GM21786 (cell line): ENCODE data around the gene LIMCH1.
"Not testable (repeated sequence)": the region's sequence is repeated elsewhere in the genome, so short reads cannot be mapped to it uniquely, and the experiment has no call there.

ENCODE experiments used
- ATAC-seq: cut with Tn5 transposase; IDR thresholded peaks from one replicate; pipeline ENCODE4 v1.9.1; 2021; ENCODE audit not compliant: unreplicated experiment

Gene LIMCH1

GRCh38 chr4:41715155-41715554, 177.2 kb downstream of the LIMCH1 start:
- no peak for ATAC-seq

GRCh38 chr4:41718907-41719306, 180.9 kb downstream of the LIMCH1 start:
- ATAC-seq, result no peak

DNA sequence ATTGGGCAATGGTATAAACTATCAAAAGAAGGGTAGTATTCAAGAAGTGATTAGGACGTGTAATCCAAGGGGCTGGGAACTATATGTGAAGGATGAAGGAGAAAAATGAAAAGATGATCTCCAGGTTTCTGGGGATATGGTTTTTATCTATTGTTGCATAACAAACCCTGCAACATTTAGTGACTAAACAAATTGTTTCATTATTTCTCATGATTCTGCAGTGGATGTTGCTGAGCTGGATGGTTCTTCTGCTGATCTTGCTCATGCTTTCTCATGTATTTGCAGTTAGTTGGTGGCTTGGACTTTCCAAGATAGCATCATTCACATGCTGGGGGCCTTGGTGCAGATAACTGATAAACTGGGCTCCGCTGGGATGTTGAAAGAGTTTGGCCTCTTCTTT, 181.5 kb downstream of the LIMCH1 start:
- no peak for ATAC-seq

DNA sequence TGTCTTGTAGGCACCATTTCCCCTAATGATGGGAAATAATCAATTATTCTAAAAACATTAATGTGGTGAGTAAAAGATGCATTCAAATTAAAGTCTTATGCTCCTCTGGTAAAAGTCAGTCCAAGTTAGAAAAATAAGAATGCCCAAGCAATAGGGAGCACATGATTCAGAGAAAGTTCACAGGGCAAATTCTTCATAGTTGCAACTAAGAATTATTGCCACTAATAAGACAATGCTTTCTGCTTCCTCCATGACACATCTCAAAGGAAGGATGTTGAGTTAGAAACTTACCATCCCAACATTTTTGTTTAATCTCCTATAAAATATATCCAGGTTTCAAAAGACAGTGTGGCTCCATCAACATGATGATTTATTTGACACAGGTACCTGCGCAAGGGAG, 184.2 kb downstream of the LIMCH1 start:
- ATAC-seq, result no peak

- no peak for ATAC-seq
Observed at GRCh38 chr4:41723286-41723685, 185.3 kb downstream of the LIMCH1 start.

GRCh38 chr4:41725254-41725653, 187.3 kb downstream of the LIMCH1 start:
- ATAC-seq, result no peak

GRCh38 chr4:41727861-41728572, 190.1 kb downstream of the LIMCH1 start:
- ATAC-seq, result no peak

DNA sequence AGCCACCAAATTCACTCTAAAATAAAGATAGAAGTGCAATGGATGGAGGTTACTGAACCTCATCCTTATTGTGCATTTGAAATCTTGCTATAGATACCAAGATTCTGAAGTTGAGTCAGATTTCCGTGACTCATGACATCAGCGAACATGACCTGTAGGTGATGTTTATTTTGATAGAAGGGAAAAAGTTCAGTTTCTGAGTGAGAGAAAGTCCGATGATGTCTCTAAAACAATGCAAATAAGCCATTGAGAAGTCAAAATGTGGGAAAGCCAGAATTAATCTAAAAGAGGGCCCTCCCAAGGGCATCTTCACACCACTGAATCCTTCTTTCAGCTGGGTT, 190.6 kb downstream of the LIMCH1 start:
- no peak for ATAC-seq

DNA sequence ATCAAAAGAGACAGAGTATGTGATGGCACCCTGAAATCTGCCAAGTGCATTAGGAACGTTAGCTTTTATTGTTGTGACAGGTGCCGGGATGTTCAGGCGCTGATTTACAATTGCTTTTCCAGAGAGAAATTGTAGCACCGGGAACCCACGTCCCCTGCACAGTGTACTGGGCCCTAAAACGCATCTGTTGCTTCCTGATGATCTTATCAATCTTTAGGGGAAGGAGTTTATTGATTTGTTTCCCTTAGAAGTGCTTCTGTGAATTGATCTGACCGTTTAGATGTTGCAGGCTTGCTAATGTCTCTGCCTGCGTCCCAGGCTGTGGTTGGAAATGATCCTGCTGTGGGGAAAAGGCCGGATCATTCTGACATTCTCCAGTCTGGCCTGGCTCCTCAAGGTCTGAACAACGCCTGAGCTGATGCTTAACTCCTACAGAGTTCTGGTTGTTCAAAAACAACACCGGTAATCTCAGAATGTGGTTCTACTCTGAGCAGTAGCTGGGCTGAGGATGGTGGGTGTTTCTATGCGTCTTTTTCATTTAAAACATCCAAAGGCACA, 193.7 kb downstream of the LIMCH1 start:
- no peak for ATAC-seq

DNA sequence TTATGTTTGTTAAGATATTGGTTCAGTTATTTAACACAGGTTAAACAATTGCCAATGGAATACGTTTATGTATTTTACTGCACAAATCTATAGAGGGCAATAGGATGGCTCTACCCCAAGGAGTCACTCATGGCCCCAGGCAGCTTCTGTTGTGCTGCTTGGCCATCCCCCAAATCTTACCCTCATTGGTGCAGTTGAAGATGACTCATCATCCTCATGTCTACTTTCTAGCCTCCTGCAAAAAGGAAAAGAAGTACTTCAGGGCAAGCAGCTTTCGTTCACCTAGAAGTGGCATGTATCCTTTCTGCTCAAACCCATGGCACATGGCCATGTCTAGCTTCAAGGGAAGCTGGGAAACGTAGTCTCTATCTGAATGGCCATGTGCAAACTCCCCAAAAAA, 196.4 kb downstream of the LIMCH1 start:
- no peak for ATAC-seq

DNA sequence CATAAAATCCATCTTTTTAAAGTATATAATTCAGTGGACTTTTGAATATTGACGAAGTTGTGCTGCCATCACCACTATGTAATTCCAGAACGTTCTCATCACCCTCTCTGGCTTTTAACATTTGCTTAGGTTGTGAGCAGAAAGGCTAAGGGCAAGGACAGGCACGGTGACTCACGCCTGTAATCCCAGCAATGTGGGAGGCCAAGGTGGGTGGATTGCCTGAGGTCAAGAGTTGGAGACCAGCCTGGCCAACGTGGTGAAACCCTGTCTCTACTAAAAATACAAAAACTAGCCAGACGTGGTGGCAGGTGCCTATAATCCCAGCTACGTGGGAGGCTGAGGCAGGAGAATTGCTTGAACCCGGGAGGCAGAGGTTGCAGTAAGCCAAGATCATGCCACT, 199.5 kb downstream of the LIMCH1 start:
- not testable (repeated sequence) for ATAC-seq

DNA sequence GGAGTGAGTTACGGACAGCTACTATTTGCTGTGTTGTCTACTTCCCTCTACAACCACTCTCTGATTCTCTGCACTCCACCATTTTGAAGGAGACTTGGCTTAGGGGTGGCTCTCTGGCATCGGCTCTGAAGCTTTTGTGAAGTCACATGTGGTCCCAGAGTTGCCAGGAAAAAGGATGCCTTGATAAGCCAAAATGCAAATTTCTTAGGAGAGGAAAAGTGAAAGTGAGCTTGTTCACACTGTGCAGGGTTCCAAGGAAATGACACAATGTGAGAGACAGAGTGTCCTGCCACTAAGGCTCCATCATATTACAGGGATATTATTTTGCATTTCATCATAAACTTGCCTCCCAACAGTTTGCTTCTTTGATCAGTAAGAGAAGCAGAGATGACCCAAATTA, 203.4 kb downstream of the LIMCH1 start:
- no peak for ATAC-seq

- no peak for ATAC-seq
Observed at GRCh38 chr4:41744572-41745291, 206.8 kb downstream of the LIMCH1 start.

- no peak for ATAC-seq
Observed at GRCh38 chr4:41745292-41746024, 207.5 kb downstream of the LIMCH1 start.

DNA sequence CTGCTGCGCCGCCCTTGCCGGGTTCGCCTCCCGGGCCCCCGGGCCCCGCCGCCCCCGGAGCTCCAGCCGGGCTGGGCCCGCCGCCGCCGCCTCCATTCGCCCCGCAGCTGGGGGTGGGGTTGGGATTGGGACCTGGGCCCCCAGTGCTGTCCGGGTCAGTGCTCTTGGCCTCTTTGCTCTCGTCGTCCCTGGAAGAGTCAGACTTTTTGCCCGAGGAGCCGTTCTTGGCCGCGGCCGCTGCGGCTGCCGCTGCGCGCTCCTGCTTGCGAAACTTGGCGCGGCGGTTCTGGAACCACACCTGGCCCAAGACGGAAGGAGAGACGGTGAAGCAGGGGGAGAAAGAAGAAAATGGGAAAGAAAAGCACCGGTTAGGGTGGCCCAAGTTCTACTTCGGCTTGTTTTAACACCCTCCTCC, 208.1 kb downstream of the LIMCH1 start:
- no peak for ATAC-seq

DNA sequence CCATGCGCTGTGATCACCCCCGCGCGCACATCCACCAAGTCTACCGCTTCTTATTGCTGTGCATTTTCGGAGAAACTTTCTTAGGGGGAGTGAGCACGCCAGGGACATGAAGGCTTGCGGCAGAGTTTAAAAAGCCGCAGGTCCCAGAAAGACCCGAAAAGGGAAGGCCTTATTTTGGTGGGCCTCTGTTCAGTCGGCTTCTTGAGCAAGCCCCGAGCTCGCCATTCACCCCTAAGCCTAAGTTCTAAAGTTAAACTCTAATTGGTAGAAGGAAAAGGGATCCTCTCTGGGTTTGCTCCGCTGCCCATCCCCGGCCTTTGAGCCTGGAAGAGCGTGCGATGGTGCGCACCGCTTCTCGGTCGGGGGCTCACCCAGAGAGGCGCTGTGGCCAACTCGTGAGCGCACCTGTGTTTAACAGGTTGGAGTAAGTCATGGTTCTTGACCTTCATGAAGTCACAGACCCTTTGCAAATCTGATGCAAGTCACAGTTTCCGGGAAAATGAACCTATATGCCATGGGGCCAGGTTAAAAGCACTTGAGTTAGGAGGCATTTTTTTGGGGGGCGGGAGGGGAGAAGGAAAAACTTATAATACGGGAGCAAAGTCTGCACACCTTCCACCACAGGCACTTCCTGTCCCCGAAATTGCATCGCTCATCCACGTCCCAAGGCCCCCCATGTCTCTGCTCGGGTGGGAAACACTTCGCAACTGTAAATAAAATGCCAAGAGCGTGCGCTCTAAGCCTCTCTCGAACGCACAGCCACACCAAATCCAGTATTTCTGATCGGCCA, 208.7 kb downstream of the LIMCH1 start:
- no peak for ATAC-seq

- ATAC-seq, result no peak
Observed at GRCh38 chr4:41747230-41748055, 209.5 kb downstream of the LIMCH1 start.

DNA sequence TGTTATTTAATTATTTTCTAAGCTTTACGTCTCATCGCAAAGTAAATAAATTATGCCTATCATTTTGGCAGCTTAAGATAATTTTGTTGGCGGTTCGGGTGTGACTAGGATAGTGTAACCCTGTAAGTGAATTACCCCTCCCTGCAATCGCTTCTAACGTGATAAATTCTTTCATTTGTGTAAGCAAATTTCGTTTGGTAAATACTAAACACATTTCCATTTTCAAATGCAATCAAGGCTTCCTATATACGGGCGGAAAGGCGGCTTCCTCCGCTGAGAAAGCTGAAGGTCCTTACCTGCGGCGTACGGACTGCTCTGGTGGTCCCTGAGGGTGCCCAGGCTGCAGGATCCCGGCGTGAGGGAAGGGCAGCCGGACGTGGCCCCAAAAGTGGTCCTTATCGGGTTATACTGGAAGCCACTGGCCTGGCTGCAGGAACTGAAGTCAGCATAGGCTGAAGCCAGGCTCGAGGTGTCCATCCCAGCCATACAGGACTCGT, 210.2 kb downstream of the LIMCH1 start:
- no peak for ATAC-seq

- no peak for ATAC-seq
Observed at GRCh38 chr4:41748571-41749475, 210.9 kb downstream of the LIMCH1 start, which contains the start of gene PHOX2B. Gene PHOX2B, minus strand, starts transcription at chr4:41748725. Its CDS starts 115 bp downstream, at chr4:41748610.
